ENCODE measurements around the gene TFCP2L1. TPM values are rescaled to one million over a fixed set of nuclear protein-coding genes. Genes with fewer than 3 reads are reported as not detected.

The TFCP2L1 gene
- polyA plus RNA-seq, 3 donors = 0.03 to 0.24 TPM; not detected in 1

DNA sequence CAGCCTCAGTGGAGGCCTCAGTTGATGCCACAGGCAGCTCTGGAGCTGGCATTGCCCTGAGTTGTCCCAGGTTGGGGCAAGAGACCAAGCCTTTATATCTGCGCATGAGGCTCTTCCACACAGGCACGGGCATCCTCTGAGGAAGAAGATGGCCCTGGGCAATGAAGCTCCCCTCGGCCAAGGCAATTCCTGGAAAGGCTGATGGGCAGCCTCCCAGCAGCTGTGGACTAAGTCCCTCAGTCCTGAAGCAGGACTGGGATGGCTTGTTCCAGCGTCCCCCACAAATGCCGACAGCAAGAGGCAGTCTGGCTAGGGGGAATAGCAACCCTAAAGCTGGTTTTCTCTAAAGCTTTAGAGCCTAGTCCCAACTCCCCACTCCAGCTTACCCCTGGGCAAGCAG is 90.0 kb downstream of the TFCP2L1 start:
- Histone ChIP-seq H3K4me2 (replicated peaks; ENCODE audit: extremely low read depth, low read length, poor library complexity, severe bottlenecking) (no peak overlapping the region), H3K27ac (ENCODE audit: low read depth in 1 of 2, low read length in 2 of 2) (no peak overlapping the region), H3K4me1 (ENCODE audit: control insufficient read depth in 1 of 2, insufficient read depth in 2 of 2, low read length in 2 of 2) (peaks cover 52 to 66% of the 10 kb centered on the region in 2 donors), H3K36me3 (replicated peaks in 1 of 2; ENCODE audit: control insufficient read depth in 1 of 2, insufficient read depth in 2 of 2, low read length in 2 of 2) (no peaks in the 10 kb centered on the region), H3K9me3 (replicated peaks in 1 of 2; ENCODE audit: control insufficient read depth in 1 of 2, insufficient read depth in 1 of 2, low read length in 2 of 2) (no peaks in the 10 kb centered on the region), H3K27me3 (ENCODE audit: control insufficient read depth in 2 of 2, insufficient read depth in 2 of 2, low read length in 2 of 2) (no peaks in the 10 kb centered on the region), H3K79me2 (ENCODE audit: insufficient read depth, low read length) (no peaks in the 10 kb centered on the region), H3K9ac (ENCODE audit: insufficient read depth, low read length, poor library complexity, severe bottlenecking) (no peak overlapping the region), H2AFZ (ENCODE audit: insufficient read depth, low read depth, low read length, poor library complexity, severe bottlenecking) (no peak overlapping the region), H4K20me1 (ENCODE audit: insufficient read depth, low read length) (no peaks in the 10 kb centered on the region), H3K4me3 (replicated peaks in 1 of 3; ENCODE audit: low read depth in 2 of 3, low read length in 3 of 3) (no peak overlapping the region)
- H3K9me3 Mint-ChIP-seq = peaks cover 0 to 5% (median 0%) of the 10 kb centered on the region in 7 donors
- peaks cover 0 to 2% of the 10 kb centered on the region in 2 donors for H3K36me3 Mint-ChIP-seq
- DNase-seq = no peak
- H3K27me3 Mint-ChIP-seq (ENCODE audit: low read depth in 3 of 3) = peaks cover 2 to 8% (median 6%) of the 10 kb centered on the region in 3 donors
- H3K4me3 Mint-ChIP-seq = no peak overlapping the region
- H3K4me1 Mint-ChIP-seq = peaks cover 59% of the 10 kb centered on the region
- 92% methylated on average over 5 of the region's 5 CpGs for WGBS (ENCODE audit: insufficient coverage)
- intact Hi-C loops (cut with micrococcal nuclease) = no loop called here
- H3K27ac Mint-ChIP-seq = peak overlapping the region in 1 of 7 donors; percentile 60
- TF ChIP-seq, protein P1, sequence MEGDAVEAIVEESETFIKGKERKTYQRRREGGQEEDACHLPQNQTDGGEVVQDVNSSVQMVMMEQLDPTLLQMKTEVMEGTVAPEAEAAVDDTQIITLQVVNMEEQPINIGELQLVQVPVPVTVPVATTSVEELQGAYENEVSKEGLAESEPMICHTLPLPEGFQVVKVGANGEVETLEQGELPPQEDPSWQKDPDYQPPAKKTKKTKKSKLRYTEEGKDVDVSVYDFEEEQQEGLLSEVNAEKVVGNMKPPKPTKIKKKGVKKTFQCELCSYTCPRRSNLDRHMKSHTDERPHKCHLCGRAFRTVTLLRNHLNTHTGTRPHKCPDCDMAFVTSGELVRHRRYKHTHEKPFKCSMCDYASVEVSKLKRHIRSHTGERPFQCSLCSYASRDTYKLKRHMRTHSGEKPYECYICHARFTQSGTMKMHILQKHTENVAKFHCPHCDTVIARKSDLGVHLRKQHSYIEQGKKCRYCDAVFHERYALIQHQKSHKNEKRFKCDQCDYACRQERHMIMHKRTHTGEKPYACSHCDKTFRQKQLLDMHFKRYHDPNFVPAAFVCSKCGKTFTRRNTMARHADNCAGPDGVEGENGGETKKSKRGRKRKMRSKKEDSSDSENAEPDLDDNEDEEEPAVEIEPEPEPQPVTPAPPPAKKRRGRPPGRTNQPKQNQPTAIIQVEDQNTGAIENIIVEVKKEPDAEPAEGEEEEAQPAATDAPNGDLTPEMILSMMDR (IDR thresholded peaks at IDR 0.05) = no peak

DNA sequence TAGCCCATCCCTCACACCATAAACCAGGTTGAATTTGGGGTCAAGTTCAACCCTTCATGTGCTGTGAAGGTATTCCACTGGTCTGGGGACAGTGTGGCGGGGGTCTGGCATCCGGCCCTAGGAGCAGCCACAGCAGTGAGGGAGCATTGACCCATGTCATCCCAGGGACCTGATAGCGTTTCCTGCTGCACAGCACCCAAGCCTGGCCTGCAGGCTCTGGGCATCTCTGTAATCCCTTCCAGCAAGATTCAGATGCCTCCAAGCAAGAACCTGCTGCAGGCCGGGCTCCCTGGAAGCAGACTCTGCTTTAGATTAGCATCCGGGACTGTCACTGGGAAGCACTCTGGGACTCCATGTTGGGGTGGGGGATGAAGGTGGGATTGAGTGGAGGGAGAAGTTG is 90.4 kb downstream of the TFCP2L1 start:
- peak overlapping the region in 2 of 7 donors; percentile 44 to 72 for H3K27ac Mint-ChIP-seq
- Histone ChIP-seq H3K9me3 (replicated peaks in 1 of 2; ENCODE audit: control insufficient read depth in 1 of 2, insufficient read depth in 1 of 2, low read length in 2 of 2) (no peaks in the 10 kb centered on the region), H3K4me3 (replicated peaks in 1 of 3; ENCODE audit: low read depth in 2 of 3, low read length in 3 of 3) (no peak overlapping the region), H3K9ac (ENCODE audit: insufficient read depth, low read length, poor library complexity, severe bottlenecking) (no peak overlapping the region), H4K20me1 (ENCODE audit: insufficient read depth, low read length) (no peaks in the 10 kb centered on the region), H2AFZ (ENCODE audit: insufficient read depth, low read depth, low read length, poor library complexity, severe bottlenecking) (no peak overlapping the region), H3K4me1 (ENCODE audit: control insufficient read depth in 1 of 2, insufficient read depth in 2 of 2, low read length in 2 of 2) (peaks cover 52 to 66% of the 10 kb centered on the region in 2 donors), H3K27me3 (ENCODE audit: control insufficient read depth in 2 of 2, insufficient read depth in 2 of 2, low read length in 2 of 2) (no peaks in the 10 kb centered on the region), H3K79me2 (ENCODE audit: insufficient read depth, low read length) (no peaks in the 10 kb centered on the region), H3K27ac (ENCODE audit: low read depth in 1 of 2, low read length in 2 of 2) (no peak overlapping the region), H3K4me2 (replicated peaks; ENCODE audit: extremely low read depth, low read length, poor library complexity, severe bottlenecking) (no peak overlapping the region), H3K36me3 (replicated peaks in 1 of 2; ENCODE audit: control insufficient read depth in 1 of 2, insufficient read depth in 2 of 2, low read length in 2 of 2) (no peaks in the 10 kb centered on the region)
- peaks cover 0 to 2% of the 10 kb centered on the region in 2 donors for H3K36me3 Mint-ChIP-seq
- WGBS (ENCODE audit: insufficient coverage) = 98% methylated on average over 5 of the region's 5 CpGs
- no peak overlapping the region for H3K4me3 Mint-ChIP-seq
- TF ChIP-seq, protein P1 (IDR thresholded peaks at IDR 0.05) = no peak
- H3K9me3 Mint-ChIP-seq = peaks cover 0 to 5% (median 0%) of the 10 kb centered on the region in 7 donors
- DNase-seq = no peak
- peaks cover 59% of the 10 kb centered on the region for H3K4me1 Mint-ChIP-seq
- H3K27me3 Mint-ChIP-seq (ENCODE audit: low read depth in 3 of 3) = peaks cover 2 to 8% (median 4%) of the 10 kb centered on the region in 3 donors
- intact Hi-C loops (cut with micrococcal nuclease) = no loop called here

Data from CD14-positive monocyte (primary cell).